H1 (cell line): ENCODE data around the gene DDX19B.

ENCODE experiments used
- CEBPB ChIP-seq: IDR thresholded peaks from 2 replicates; pipeline ENCODE4 v1.6.1; 2012; ENCODE audit warnings: low read depth, low read length
- CHD1 ChIP-seq: IDR thresholded peaks from 2 replicates; pipeline ENCODE4 v1.6.1; 2012; ENCODE audit warnings: low read depth, low read length, improper control_type of control experiment
- CREB1 ChIP-seq: IDR thresholded peaks from 2 replicates; pipeline ENCODE4 v1.6.1; 2012; ENCODE audit warnings: inconsistent platforms
- EGR1 ChIP-seq: IDR thresholded peaks from 2 replicates; pipeline ENCODE4 v1.6.1; 2011; ENCODE audit warnings: low read depth, low read length, borderline replicate concordance
- EZH2 ChIP-seq: fragments of 200-600 bp; sonication (generic); IDR thresholded peaks from 2 replicates; pipeline ENCODE4 v1.7.1; 2012; ENCODE audit warnings: low read depth, mild to moderate bottlenecking, moderate library complexity, low read length, inconsistent platforms; ENCODE audit not compliant: severe bottlenecking
- JUN ChIP-seq: IDR thresholded peaks from 2 replicates; pipeline ENCODE4 v1.6.1; 2011; ENCODE audit warnings: low read depth, mild to moderate bottlenecking, improper control_type of control experiment, low read length
- JUND ChIP-seq: IDR thresholded peaks from 2 replicates; pipeline ENCODE4 v1.6.1; 2011; ENCODE audit warnings: mild to moderate bottlenecking, improper control_type of control experiment, low read length
- RFX5 ChIP-seq: IDR thresholded peaks from 2 replicates; pipeline ENCODE4 v1.6.1; 2011; ENCODE audit warnings: low read depth, low read length, improper control_type of control experiment, borderline replicate concordance
- SP2 ChIP-seq: IDR thresholded peaks from 2 replicates; pipeline ENCODE4 v1.6.1; 2012; ENCODE audit warnings: mild to moderate bottlenecking, low read length, inconsistent platforms
- TF ChIP-seq, protein P1 (sequence below), 3 experiments: IDR thresholded peaks; 1 replicate in 2 of 3; 2 replicates in 1 of 3; pipeline versions ENCODE4 v1.5.1 to v1.6.1; 2011; ENCODE audit warnings: low read length in 3 of 3, mild to moderate bottlenecking in 3 of 3, inconsistent platforms in 2 of 3, low read depth in 1 of 3, moderate library complexity in 1 of 3; ENCODE audit not compliant: insufficient read depth in 1 of 3; ENCODE audit errors: control extremely low read depth in 1 of 3

DNA sequence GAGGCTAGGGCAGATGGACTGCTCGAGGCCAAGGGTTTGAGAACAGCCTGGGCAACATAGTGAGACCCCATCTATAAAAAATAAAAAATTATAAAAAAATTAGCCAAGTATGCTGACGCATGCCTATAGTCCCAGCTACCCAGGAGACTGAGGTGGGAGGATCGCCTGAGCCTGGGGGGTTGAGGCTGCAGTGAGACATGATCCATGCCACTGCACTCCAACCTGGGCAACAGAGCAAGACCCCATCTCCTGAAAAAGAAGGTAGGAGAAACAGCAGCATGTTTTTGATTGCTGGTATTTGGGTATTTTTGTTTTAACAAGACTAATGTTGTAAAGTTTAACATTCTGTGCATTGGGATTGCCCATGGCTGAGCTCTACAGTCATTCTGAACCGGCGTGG is 38.8 kb downstream of the DDX19B start:
- TF ChIP-seq SP2, result no peak
- no peak for TF ChIP-seq EGR1
- TF ChIP-seq, protein P1, sequence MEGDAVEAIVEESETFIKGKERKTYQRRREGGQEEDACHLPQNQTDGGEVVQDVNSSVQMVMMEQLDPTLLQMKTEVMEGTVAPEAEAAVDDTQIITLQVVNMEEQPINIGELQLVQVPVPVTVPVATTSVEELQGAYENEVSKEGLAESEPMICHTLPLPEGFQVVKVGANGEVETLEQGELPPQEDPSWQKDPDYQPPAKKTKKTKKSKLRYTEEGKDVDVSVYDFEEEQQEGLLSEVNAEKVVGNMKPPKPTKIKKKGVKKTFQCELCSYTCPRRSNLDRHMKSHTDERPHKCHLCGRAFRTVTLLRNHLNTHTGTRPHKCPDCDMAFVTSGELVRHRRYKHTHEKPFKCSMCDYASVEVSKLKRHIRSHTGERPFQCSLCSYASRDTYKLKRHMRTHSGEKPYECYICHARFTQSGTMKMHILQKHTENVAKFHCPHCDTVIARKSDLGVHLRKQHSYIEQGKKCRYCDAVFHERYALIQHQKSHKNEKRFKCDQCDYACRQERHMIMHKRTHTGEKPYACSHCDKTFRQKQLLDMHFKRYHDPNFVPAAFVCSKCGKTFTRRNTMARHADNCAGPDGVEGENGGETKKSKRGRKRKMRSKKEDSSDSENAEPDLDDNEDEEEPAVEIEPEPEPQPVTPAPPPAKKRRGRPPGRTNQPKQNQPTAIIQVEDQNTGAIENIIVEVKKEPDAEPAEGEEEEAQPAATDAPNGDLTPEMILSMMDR (IDR thresholded peaks at IDR 0.05; ENCODE audit: control extremely low read depth in 1 of 3, insufficient read depth in 1 of 3, low read depth in 1 of 3, low read length in 3 of 3), result no peak
- no peak for TF ChIP-seq JUN
- TF ChIP-seq CEBPB, result no peak
- no peak for TF ChIP-seq JUND
- TF ChIP-seq RFX5, result no peak
- no peak for TF ChIP-seq CHD1
- no peak for TF ChIP-seq EZH2
- TF ChIP-seq CREB1, result no peak
